ENCODE results near the gene IDE. TPM values are rescaled to one million over a fixed set of nuclear protein-coding genes. Genes with fewer than 3 reads are reported as not detected.

IDE gene
- 18.4 and 21.2 TPM in 2 replicates for total RNA-seq

DNA sequence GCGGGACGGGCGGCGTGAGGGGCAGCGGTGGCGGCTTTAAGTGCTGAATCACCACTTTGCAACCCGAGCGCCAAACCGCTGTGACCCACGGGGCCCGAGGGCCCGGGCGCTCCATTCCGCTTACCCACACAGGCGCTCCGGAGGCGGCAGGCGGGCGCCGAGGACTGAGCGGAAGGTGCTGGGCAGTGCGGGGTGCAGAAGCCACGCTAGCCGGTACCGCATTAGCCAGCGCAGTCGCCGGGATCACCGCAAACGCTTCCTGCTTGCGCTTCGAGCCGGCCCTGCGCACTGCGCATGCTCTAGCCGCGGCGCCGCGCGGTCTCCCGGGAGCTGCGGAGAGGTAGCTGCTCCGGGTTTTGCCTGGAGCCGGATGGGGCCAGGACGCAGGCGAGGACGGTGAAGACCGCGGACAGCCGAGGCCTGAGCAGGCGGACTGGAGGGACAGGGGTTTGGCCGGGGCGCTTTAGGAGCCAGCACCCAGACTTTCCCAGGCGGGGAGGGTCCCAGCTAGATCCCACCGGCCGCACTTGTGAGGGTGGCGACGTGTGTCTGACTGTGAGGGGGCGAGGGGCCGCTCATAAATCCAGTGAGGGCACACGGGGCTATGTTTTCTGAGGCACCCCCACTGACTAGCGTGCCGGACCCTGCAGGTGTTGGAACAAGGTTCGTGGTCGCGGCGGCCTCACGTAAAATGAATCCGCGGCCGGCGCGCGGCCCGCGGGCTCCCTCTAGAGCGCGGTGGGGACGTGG is at the start of gene IDE:
TSS of gene IDE (minus strand) at position 296 of the 750 bp plus-strand sequence. CDS start at position 222, 74 bp downstream.

GRCh38 chr10:92592761-92593618 is 19.1 kb upstream of the IDE start, which contains the start of gene KIF11:
KIF11 (plus strand) TSS chr10:92593130; CDS start chr10:92593376, 246 bp downstream.

Other genes starting within 250 kb of the IDE start
- gene KIF11, start 19.0 kb upstream of the IDE start, total RNA-seq: 8.4 and 25.1 TPM in 2 replicates
- gene HHEX, start 115.9 kb upstream of the IDE start, total RNA-seq: 0.19 TPM in 1 of 2 replicates, not detected in the other

Measured in hair follicular keratinocyte (primary cell).